ENCODE measurements around the gene TEKT3. TPM values are rescaled to one million over a fixed set of nuclear protein-coding genes. Genes with fewer than 3 reads are reported as not detected.

The TEKT3 gene
- 0.07 and 0.12 TPM in 2 replicates for total RNA-seq
- 1.2 TPM in 1 of 2 replicates, not detected in the other for polyA plus RNA-seq

GRCh38 chr17:15341385-15341849 lies at the start of gene TEKT3:
TSS of gene TEKT3 (minus strand) at chr17:15341597. CDS start at chr17:15331585, 10,012 bp downstream.
- DNase-seq (ENCODE audit: low read depth in 1 of 2, low spot score in 1 of 2), result peak; percentile 78 to 95
- Histone ChIP-seq H3K4me3 (peak within 1 kb of the TSS; percentile 48), H3K4me1 (ENCODE audit: low read depth) (no peaks in the 10 kb centered on the region), H3K9me3 (ENCODE audit: low read depth) (no peaks in the 10 kb centered on the region), H3K36me3 (no peaks in the 10 kb centered on the region), H3K27me3 (peaks cover 66% of the 10 kb centered on the region), H3K27ac (no peak within 1 kb of the TSS)
- TF ChIP-seq CTCF (IDR thresholded peaks at IDR 0.05; ENCODE audit: low read depth, low read length), result no peak

- Histone ChIP-seq H3K36me3 (no peaks in the 10 kb centered on the region), H3K27me3 (no peaks in the 10 kb centered on the region), H3K4me3 (no peak overlapping the region), H3K9me3 (ENCODE audit: low read depth) (no peaks in the 10 kb centered on the region), H3K4me1 (ENCODE audit: low read depth) (no peaks in the 10 kb centered on the region), H3K27ac (no peak overlapping the region)
- no peak for TF ChIP-seq CTCF (IDR thresholded peaks at IDR 0.05; ENCODE audit: low read depth, low read length)
- DNase-seq (ENCODE audit: low read depth in 1 of 2, low spot score in 1 of 2), result no peak
These were observed 47.1 kb upstream of the TEKT3 start for GRCh38 chr17:15388356-15389041.

- Histone ChIP-seq H3K9me3 (ENCODE audit: low read depth) (no peaks in the 10 kb centered on the region), H3K27ac (no peak overlapping the region), H3K36me3 (no peaks in the 10 kb centered on the region), H3K4me1 (ENCODE audit: low read depth) (no peaks in the 10 kb centered on the region), H3K4me3 (no peak overlapping the region), H3K27me3 (no peaks in the 10 kb centered on the region)
- no peak for DNase-seq (ENCODE audit: low read depth in 1 of 2, low spot score in 1 of 2)
- TF ChIP-seq CTCF (IDR thresholded peaks at IDR 0.05; ENCODE audit: low read depth, low read length), result no peak
These were observed 44.7 kb upstream of the TEKT3 start for GRCh38 chr17:15386083-15386482.

- no peak for DNase-seq (ENCODE audit: low read depth in 1 of 2, low spot score in 1 of 2)
- no peaks in the 10 kb centered on the region for H3K27me3 ChIP-seq
- TF ChIP-seq CTCF (IDR thresholded peaks at IDR 0.05; ENCODE audit: low read depth, low read length), result no peak
- no peaks in the 10 kb centered on the region for H3K36me3 ChIP-seq
- H3K4me1 ChIP-seq (ENCODE audit: low read depth), result no peaks in the 10 kb centered on the region
- H3K27ac ChIP-seq, result no peak overlapping the region
- H3K9me3 ChIP-seq (ENCODE audit: low read depth), result no peaks in the 10 kb centered on the region
- no peak overlapping the region for H3K4me3 ChIP-seq
These were observed 43.9 kb upstream of the TEKT3 start for GRCh38 chr17:15385305-15385704.

- no peak overlapping the region for H3K27ac ChIP-seq
- H3K4me1 ChIP-seq (ENCODE audit: low read depth), result no peaks in the 10 kb centered on the region
- DNase-seq (ENCODE audit: low read depth in 1 of 2, low spot score in 1 of 2), result peak in 1 of 2 donors; percentile 83
- H3K36me3 ChIP-seq, result no peaks in the 10 kb centered on the region
- no peak overlapping the region for H3K4me3 ChIP-seq
- no peaks in the 10 kb centered on the region for H3K9me3 ChIP-seq (ENCODE audit: low read depth)
- TF ChIP-seq CTCF (IDR thresholded peaks at IDR 0.05; ENCODE audit: low read depth, low read length), result no peak
- H3K27me3 ChIP-seq, result no peaks in the 10 kb centered on the region
These were observed 42.9 kb upstream of the TEKT3 start for GRCh38 chr17:15384142-15384787.
